GM12874 (cell line): Measurements from ENCODE around the gene WDR46.

Experiments used
- CTCF ChIP-seq: IDR thresholded peaks from 2 replicates; pipeline ENCODE4 v1.5.1; 2011; ENCODE audit warnings: low read depth, mild to moderate bottlenecking, control low read depth, low read length, moderate library complexity; ENCODE audit not compliant: insufficient read depth

Gene WDR46

GRCh38 chr6:33323623-33323948 is 34.5 kb upstream of the WDR46 start:
- TF ChIP-seq CTCF = no peak

DNA sequence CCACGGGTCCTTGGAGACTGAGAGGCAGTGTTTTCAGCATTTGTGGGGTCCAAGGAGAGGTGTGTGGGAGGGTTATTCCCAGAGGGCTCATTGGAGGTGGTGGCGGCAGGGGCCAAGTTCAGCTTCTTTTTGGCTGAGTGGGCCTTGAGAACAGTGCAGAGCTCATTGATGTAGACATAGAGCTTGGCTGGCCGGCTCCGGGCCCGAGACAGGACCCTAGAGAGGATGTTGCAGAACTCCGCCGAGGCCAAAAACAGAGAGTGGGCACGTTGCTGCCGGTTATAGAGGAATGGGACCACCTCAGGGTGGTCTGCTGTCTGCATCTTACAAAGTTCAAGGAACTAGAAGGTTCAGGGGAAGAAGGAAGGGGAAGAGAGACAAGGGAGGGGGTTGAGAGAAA is 32.2 kb upstream of the WDR46 start:
- TF ChIP-seq CTCF = no peak

DNA sequence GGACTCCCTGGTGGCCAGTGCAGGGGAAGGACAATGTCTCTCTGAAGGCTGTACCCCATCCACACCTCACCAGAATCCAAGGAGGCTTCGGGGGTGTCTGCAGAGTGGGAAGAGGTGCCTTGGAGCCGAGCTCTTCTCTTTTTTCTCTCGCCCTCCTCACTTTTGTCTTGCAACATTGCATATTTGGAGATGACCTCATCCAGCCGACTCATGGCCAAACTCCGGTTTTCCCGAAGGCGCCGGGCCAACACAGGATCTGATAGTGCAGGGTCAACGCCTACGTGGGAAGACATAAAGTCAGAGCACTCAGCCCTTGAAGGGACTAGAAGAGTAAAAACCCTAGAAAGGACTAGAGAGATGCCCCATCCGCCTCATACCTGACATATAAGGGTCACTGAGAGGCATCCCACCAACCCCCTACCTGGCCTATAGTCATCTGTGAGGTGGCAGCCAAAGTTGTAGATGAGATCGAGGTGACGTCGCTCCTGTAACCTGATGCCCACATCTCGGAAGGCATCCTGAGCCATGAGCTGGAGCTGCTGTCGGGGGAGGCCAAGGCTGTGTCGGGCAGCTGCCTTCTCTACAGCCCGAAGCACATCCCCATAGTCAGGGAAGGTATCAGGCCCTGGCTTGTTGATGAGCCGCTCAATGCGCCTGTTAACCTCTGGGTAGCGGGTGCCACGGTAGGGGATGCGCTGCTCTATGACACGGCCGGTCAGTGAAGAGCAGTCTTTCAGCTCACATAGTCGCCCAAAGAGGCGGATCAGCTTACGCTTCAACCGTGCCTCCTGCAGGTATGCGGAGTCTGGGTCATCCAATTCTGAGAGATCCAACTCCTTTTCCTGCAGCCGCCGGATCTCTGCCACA is 31.5 kb upstream of the WDR46 start:
- TF ChIP-seq CTCF = no peak

DNA sequence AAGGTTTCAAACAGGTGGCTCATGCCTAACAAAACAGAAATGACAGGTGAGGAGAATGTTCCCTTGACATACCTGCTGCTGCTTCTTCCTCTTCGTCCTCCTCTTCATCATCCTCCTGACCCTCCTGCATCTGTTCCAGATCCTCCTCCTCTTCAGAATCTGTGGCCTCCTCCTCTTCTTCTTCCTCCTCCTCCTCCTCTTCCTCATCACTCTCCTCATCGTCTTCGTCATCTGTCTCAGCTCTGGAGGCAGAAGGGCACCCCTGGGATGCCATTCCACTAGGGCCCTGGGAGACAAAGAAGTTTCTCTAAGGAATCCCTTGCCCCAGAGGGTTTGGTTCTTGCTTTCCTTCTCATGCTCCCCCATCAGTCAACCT is 30.9 kb upstream of the WDR46 start:
- no peak for TF ChIP-seq CTCF

GRCh38 chr6:33318426-33319073 is 29.5 kb upstream of the WDR46 start:
- TF ChIP-seq CTCF = no peak

GRCh38 chr6:33317669-33318425 is 28.8 kb upstream of the WDR46 start, which contains the start of gene ZBTB22:
Gene ZBTB22, minus strand, starts transcription at chr6:33317744. Its CDS starts 828 bp downstream, at chr6:33316916.
- no peak for TF ChIP-seq CTCF

GRCh38 chr6:33317419-33317668 is 28.3 kb upstream of the WDR46 start:
- TF ChIP-seq CTCF = no peak
